Stimulated activated CD4-positive, alpha-beta T cell treated with anti-CD3 and anti-CD28 coated beads, Interleukin-15, amount 100 ng/mL, for 48 hours (primary cell): Measurements from ENCODE around the gene CAMK2N2.

Experiments used
- DNase-seq, 2 donors: peaks; one replicate each; pipeline ENCODE4 v3.0.0-alpha.2; 2020; ENCODE audit warnings: low read depth in 2 of 2

The CAMK2N2 gene

GRCh38 chr3:184261270-184261853 lies at the start of gene CAMK2N2:
TSS of gene CAMK2N2 (minus strand) at chr3:184261553. CDS start at chr3:184261285, 268 bp downstream.
- peak in 1 of 2 donors; percentile 28 for DNase-seq

GRCh38 chr3:184308744-184309143 lies 47.4 kb upstream of the CAMK2N2 start:
- DNase-seq: no peak

- DNase-seq: no peak
Observed at GRCh38 chr3:184307915-184308314, 46.6 kb upstream of the CAMK2N2 start.

- no peak for DNase-seq
Observed at GRCh38 chr3:184306341-184306972, 45.1 kb upstream of the CAMK2N2 start.

GRCh38 chr3:184305577-184305976 lies 44.2 kb upstream of the CAMK2N2 start:
- DNase-seq: no peak

GRCh38 chr3:184300378-184300720 lies 39.0 kb upstream of the CAMK2N2 start:
- no peak for DNase-seq

GRCh38 chr3:184299488-184300377 lies 38.4 kb upstream of the CAMK2N2 start:
- no peak for DNase-seq

GRCh38 chr3:184298759-184299487 lies 37.6 kb upstream of the CAMK2N2 start, which contains the start of gene PSMD2:
TSS of gene PSMD2 (plus strand) at chr3:184299241. CDS start at chr3:184299267, 26 bp downstream.
- peak; percentile 97 to 98 for DNase-seq

GRCh38 chr3:184296616-184297015 lies 35.3 kb upstream of the CAMK2N2 start:
- DNase-seq: no peak

GRCh38 chr3:184295771-184296170 lies 34.4 kb upstream of the CAMK2N2 start:
- no peak for DNase-seq

GRCh38 chr3:184291738-184292445 lies 30.5 kb upstream of the CAMK2N2 start:
- DNase-seq: no peak

- no peak for DNase-seq
Observed at GRCh38 chr3:184291044-184291737, 29.8 kb upstream of the CAMK2N2 start.

- no peak for DNase-seq
Observed at GRCh38 chr3:184290331-184290730, 29.0 kb upstream of the CAMK2N2 start.

- peak; percentile 40 to 65 for DNase-seq
Observed at GRCh38 chr3:184289426-184289938, 28.1 kb upstream of the CAMK2N2 start.

GRCh38 chr3:184284696-184285095 lies 23.3 kb upstream of the CAMK2N2 start:
- no peak for DNase-seq

GRCh38 chr3:184283681-184284080 lies 22.3 kb upstream of the CAMK2N2 start:
- DNase-seq: no peak

- no peak for DNase-seq
Observed at GRCh38 chr3:184282941-184283340, 21.6 kb upstream of the CAMK2N2 start.

- DNase-seq: no peak
Observed at GRCh38 chr3:184277366-184277765, 16.0 kb upstream of the CAMK2N2 start.

GRCh38 chr3:184275961-184276910 lies 14.9 kb upstream of the CAMK2N2 start, which contains the start of gene ECE2:
TSS of gene ECE2 (plus strand) at chr3:184276022. CDS start at chr3:184276154, 132 bp downstream.
- no peak for DNase-seq
